GM19240 (cell line): ENCODE measurements around the gene NOXO1.
A peak's percentile ranks its signal among the peaks of the same experiment; 100 is the strongest.
"Not testable (repeated sequence)": the region's sequence is repeated elsewhere in the genome, so short reads cannot be mapped to it uniquely, and the experiment has no call there.

ENCODE experiments used
- DNase-seq: peaks from one replicate; pipeline ENCODE4 v3.0.0; 2011; ENCODE audit warnings: low spot score; ENCODE audit not compliant: insufficient read length

NOXO1 gene

GRCh38 chr16:1962161-1963153 is 18.8 kb downstream of the NOXO1 start:
- DNase-seq: not testable (repeated sequence)

- DNase-seq: no peak
These were observed 19.6 kb downstream of the NOXO1 start for GRCh38 chr16:1961651-1962067.

- DNase-seq: no peak
These were observed 20.3 kb downstream of the NOXO1 start for GRCh38 chr16:1960665-1961630.

DNA sequence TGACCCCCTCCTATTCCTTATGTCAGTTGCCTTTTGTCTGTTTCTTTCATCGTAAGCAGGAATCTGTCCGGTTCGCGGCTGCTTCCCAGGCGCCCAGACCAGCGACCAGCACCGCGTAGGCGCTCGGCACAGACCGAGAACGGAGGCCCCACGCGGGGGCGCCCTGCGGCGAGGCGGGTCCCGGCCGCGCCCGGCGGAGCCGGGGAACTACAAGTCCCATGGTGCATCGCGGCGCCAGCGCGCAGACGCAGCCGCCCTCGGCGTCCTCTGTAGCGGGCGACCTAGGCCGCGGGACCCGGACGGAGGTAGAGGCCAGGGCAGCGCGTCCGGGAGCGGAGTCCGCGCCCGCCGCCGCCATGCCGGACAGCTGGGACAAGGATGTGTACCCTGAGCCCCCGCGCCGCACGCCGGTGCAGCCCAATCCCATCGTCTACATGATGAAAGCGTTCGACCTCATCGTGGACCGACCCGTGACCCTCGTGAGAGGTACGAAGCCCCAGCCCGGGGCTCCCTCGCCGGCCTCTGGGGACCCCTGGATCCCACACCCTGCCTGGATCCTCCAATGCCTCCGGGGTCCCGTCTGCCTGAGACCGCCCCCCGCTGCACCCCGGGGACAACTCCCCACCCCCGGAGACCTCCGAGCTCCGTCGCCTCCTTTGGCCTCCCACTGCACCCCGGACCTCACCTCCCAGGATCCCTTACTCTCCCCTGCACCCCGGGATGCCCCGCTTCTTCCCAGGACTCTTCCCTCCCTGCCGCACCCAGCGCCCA is 21.8 kb downstream of the NOXO1 start, which contains the start of gene NDUFB10:
Gene NDUFB10 (plus strand): TSS at position 270 of the 771 bp plus-strand sequence. CDS start 87 bp downstream, at position 357.
- DNase-seq: peak; percentile 84

- no peak for DNase-seq
These were observed 22.5 kb downstream of the NOXO1 start for GRCh38 chr16:1958715-1959268.

DNA sequence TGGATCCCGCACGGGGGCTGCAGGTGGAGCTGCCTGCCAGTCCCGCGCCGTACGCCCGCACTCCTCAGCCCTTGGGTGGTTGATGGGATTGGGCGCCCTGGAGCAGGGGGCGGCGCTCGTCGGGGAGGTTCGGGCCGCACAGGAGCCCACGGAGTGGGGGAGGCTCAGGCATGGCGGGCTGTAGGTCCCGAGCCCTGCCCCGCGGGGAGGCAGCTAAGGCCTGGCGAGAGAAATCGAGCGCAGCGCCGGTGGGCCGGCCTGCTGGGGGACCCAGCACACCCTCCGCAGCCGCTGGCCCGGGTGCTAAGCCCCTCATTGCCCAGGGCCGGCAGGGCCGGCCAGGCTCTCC is 23.2 kb downstream of the NOXO1 start:
- not testable (repeated sequence) for DNase-seq

DNA sequence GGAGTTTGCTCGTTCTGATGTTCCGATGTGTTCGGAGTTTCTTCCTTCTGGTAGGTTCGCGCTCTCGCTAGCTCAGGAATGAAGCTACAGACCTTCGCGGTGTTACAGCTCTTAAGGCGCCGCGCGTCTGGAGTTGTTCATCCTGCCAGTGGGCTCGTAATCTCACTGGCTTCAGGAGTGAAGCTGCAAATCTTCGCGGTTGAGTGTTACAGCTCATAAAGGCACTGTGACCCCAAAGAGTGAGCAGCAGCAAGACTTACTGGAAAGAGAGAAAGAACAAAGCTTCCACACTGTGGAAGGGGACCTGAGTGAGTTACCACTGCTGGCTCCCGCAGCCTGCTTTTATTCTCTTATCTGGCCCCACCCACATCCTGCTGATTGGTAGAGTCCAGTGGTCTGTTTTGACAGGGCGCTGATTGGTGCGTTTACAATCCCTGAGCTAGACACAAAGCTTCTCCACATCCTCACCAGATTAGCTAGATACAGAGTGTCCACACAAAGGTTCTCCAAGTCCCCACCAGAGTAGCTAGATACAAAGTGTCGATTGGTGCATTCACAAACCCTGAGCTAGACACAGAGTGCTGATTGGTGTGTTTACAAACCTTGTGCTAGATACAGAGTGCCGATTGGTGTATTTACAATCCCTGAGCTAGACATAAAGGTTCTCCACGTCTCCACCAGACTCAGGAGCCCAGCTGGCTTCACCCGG is 23.7 kb downstream of the NOXO1 start:
- DNase-seq: not testable (repeated sequence)

DNA sequence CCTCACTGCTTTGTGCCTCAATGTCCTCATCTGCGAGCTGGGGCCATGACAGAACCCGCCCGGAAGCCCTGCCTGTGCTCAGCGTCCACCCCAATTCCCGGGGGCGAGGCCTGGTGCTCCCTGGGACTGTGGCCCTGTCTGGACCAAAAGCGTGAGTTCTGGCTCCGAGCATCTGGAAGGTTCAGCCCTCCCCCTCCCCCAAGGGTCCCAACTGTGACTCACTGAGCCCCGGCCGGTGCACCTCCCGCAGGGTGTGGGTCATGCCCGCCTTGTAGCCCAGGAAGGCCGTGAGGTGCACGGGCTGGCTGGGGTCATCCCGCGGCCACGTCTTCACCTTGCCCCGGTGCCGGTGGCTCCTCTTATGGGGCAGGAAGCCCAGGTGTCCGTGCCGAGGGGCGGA is 27.5 kb downstream of the NOXO1 start:
- no peak for DNase-seq

DNA sequence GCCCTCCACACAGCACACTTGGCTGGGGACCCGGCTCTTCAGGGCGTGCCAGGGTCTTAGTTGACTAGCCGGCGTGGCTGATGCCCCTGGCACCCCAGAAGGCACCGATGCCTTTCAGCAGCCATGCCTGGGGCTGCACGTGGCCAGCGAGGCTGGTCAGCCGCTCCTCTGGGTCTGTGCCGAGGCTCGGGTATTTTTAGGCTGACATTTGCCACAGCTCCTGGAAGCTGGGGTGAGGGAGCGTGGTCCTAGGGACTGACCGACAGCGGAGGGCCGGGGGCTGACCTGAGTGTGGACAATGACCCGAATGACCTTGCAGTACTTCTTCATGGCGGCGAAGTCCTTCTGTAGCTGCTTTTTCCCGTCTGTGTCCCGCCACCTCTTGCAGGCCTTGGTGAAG is 30.7 kb downstream of the NOXO1 start:
- DNase-seq: no peak

DNA sequence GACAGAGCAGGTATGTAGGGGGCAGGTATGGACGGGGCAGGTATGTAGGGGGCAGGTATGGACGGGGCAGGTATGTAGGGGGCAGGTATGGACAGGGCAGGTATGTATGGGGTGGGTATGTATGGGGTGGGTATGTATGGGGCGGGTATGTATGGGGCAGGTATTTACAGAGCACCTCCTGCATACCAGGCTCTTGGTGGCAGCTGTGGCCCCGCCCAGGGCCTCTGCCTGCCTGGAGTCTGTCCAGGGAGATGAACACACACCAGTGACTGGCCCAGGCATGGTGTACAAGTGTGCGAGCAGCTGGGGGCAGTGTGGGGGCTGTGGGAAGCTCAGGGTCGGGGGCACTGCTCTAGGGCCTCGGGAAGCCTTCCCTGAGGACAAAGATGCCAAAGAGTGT is 31.2 kb downstream of the NOXO1 start:
- no peak for DNase-seq

- DNase-seq: no peak
These were observed 31.8 kb downstream of the NOXO1 start for GRCh38 chr16:1949507-1949906.

DNA sequence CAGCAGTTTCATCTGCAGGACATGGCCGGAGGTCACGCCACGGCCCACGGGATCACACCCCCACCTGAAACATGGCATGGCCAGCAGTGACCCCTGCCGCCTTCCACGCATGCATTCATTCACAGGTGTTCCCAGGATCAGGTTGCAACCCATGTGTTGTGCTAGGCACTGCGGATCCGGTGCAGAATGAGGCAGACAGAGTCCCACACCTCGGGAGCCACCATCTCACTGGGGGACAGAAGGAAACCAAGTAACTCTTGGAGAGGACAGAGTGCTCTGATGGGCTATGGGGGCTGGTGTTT is 33.9 kb downstream of the NOXO1 start:
- no peak for DNase-seq

- no peak for DNase-seq
These were observed 34.5 kb downstream of the NOXO1 start for GRCh38 chr16:1946495-1947368.

DNA sequence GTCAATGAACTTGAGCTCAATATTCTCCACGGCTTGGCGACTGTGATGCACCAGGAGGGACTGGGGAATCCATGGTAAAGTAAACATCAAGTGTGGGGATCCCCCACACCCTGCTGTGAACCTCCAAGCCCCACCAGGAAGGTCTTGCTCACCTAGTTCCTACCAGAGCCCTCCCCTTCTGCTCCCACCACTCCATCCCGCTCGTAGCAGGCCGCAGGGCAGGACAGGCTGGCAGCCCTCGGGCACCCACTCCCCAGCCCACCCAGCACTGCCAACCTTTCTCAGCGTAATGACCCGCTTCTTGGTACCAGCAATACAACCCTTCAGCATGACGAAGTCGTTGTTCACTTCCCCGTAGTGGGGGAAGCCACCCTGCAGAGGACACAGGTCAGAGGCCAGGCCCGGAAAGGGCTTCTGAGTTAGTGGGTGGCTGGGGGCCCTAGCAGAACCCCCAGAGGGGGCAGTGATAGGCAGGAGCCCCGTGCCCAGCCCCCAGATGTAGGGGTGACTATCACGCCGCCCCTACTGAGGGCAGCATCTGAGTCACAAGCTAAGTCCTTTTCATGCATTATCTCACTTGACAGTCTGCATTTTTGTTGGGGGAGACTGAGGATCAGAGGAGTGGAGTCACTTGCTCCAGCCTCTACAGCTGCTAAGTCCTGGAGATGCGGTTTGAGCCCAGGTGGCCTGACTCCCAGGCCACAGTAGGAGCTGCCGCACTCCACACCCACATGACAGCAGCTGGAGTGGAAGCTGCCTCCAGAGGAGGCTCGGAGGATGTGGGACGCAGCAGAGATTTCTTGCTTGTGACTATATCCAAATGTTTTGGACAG is 35.5 kb downstream of the NOXO1 start:
- DNase-seq: no peak

- no peak for DNase-seq
These were observed 36.6 kb downstream of the NOXO1 start for GRCh38 chr16:1944612-1945199.

- DNase-seq: peak; percentile 100
These were observed 38.2 kb downstream of the NOXO1 start, which contains the start of gene MSRB1 for GRCh38 chr16:1942810-1943726. Gene MSRB1, minus strand, starts transcription at chr16:1943199. Its CDS starts 43 bp downstream, at chr16:1943156.
